ENCODE results near the gene PRR13. TPM values are rescaled to one million over a fixed set of nuclear protein-coding genes. Genes with fewer than 3 reads are reported as not detected.

PRR13 gene
- total RNA-seq, 1 donor from 2014 or later: 18.2 TPM

- no peak for DNase-seq
These were observed 52.3 kb downstream of the PRR13 start for GRCh38 chr12:53493610-53494391.

Other genes starting within 250 kb of the PRR13 start
- 2.5 TPM for gene ITGB7, start 234.5 kb upstream of the PRR13 start, total RNA-seq
- 65.2 TPM for gene RARG, start 209.5 kb upstream of the PRR13 start, total RNA-seq
- gene ESPL1, start 173.4 kb upstream of the PRR13 start, total RNA-seq: 5.6 TPM
- 421 TPM for gene PFDN5, start 146.2 kb upstream of the PRR13 start, total RNA-seq
- gene MYG1, start 142.0 kb upstream of the PRR13 start, total RNA-seq: 19.8 TPM
- gene AAAS, start 120.1 kb upstream of the PRR13 start, total RNA-seq: 28.0 TPM
- 0.30 TPM for gene SP7, start 105.4 kb upstream of the PRR13 start, total RNA-seq
- 43.6 TPM for gene SP1, start 61.6 kb upstream of the PRR13 start, total RNA-seq
- gene AMHR2, start 17.9 kb upstream of the PRR13 start, total RNA-seq: not detected
- gene PCBP2, start 10.4 kb downstream of the PRR13 start, total RNA-seq: 304 TPM
- gene MAP3K12, start 57.7 kb downstream of the PRR13 start, total RNA-seq: 12.8 TPM
- gene TARBP2, start 59.5 kb downstream of the PRR13 start, total RNA-seq: 23.8 TPM
- gene NPFF, start 65.8 kb downstream of the PRR13 start, total RNA-seq: 0.59 TPM
- 23.7 TPM for gene ATF7, start 184.6 kb downstream of the PRR13 start, total RNA-seq
- gene ATP5MC2, start 234.3 kb downstream of the PRR13 start, total RNA-seq: 115 TPM

Data from skin of body (tissue), 2 donors.